ENCODE data around the gene BACE1.

GRCh38 chr11:117327567-117328374 lies 11.7 kb upstream of the BACE1 start, which contains the start of gene CEP164:
- no peak; the same call in 1 of the 2 replicates for TF ChIP-seq TAF1 (IDR thresholded peaks at IDR 0.05; ENCODE audit: borderline replicate concordance, insufficient read depth, low read length)
- no peak; the same call in 1 of the 2 replicates for TF ChIP-seq POLR2AphosphoS5 (IDR thresholded peaks at IDR 0.05; ENCODE audit: low read depth, low read length)
- peak; percentile 71 for TF ChIP-seq SIN3A (IDR thresholded peaks at IDR 0.05; ENCODE audit: borderline replicate concordance, insufficient read depth, low read length)
- TF ChIP-seq REST (IDR thresholded peaks at IDR 0.05; ENCODE audit: insufficient read depth in 1 of 2, low read depth in 2 of 2, low read length in 2 of 2), result no peak
